Smooth muscle cell of the brain vasculature (primary cell): Measurements from ENCODE around the gene DSCAM.
"Not testable (repeated sequence)": the region's sequence is repeated elsewhere in the genome, so short reads cannot be mapped to it uniquely, and the experiment has no call there.

Experiments used
- DNase-seq: peaks from one replicate; pipeline ENCODE4 v3.0.0-alpha.2; 2012; ENCODE audit warnings: low read depth, low spot score

Gene DSCAM

GRCh38 chr21:40320718-40321117, 526.2 kb downstream of the DSCAM start:
- not testable (repeated sequence) for DNase-seq

- no peak for DNase-seq
Observed at GRCh38 chr21:40318371-40318770, 528.6 kb downstream of the DSCAM start.

DNA sequence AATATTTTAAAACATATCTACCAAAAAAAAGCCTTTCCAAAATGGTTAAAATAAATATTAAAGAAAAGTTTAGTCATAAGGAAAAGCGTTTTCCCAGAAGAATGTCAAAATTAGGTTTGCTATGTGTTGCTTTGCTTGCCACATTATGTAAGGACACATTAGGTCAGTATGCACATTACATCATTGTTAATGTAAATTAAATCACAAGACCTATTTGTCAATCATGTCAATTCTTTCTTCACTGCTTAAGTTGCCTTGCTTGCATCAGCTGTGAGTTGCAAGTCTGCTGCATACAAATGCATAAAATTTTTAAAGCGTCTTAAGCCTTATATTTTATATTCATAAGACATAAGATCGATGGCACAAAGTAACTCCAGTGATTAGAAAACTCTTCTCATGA, 530.9 kb downstream of the DSCAM start:
- no peak for DNase-seq

- DNase-seq: no peak
Observed at GRCh38 chr21:40315626-40316025, 531.3 kb downstream of the DSCAM start.

DNA sequence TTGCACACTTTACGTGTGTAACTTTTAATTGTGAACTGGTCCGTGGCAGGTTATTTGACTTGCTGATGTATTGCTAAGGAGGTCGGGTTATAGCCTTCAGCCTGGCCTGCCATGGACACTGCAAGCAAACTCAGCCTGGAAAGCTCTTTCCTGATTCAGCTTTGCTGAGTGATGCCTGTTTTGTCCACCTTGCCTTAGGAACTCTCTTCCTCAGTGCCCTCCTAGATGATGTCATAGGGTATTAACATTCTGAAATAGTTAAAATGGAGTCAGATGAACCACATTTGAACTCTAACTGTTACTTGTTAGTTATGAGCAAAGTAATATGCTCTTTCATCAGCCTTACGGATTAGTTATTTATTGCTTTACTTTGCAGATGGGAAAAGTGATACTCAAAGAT, 533.7 kb downstream of the DSCAM start:
- DNase-seq: no peak

GRCh38 chr21:40300300-40300699, 546.7 kb downstream of the DSCAM start:
- DNase-seq: no peak

DNA sequence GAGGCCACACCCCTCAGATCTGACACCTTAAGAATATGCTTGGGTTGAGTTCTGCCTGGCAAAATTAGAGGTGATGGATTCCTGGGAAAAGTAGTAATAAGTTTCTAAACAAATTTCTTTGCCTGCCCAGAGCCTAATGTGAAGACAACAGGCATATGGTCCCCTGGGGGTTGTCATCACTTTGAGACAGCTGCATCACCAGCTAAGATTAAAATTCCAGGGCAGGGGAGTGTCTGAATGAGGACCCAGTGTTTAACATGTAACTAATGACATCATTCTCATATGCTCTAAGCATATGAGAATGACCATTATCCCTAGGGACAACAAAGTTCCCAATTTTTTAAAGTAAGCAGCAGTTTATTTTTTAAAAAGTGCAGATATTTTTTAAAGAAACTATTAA, 547.5 kb downstream of the DSCAM start:
- no peak for DNase-seq

GRCh38 chr21:40294345-40294744, 552.6 kb downstream of the DSCAM start:
- DNase-seq: no peak

DNA sequence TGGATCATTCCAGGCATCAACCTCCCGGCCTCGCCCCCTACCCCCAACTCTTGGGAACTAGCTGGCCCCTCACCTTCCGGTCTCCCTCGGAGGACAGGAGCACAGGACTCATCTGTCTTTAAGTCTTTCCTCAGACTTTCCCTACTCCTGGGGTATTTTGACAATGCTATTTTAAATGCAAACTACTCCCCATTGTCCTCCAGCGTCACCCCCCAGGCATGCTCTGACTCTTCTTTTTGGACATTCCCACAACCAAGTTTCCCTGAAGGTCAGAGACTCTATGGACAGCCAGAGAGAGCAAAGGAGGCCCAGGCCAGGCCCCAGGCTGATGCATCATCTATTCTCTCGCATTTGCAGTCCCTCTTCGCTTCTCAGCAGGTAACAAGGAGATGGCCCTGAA, 555.4 kb downstream of the DSCAM start:
- DNase-seq: no peak

DNA sequence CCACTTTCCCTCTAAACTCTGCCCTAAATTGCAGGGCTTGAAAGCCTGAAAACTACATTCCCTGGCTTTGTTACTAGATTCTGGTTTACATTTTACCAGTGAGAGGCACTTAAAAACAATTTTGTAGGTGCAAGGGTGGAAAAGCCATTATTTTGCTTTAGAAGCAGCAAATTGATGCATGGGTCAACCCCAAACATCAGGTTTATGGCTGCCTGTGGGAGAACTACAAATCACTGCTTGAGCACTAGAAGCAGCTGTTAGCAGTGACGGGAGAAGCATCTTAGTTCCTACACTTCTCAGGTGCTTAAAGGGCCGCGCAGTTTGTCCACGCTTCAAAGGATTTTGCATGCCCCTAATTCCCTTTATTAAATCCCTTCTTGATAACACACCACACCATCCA, 562.5 kb downstream of the DSCAM start:
- no peak for DNase-seq

DNA sequence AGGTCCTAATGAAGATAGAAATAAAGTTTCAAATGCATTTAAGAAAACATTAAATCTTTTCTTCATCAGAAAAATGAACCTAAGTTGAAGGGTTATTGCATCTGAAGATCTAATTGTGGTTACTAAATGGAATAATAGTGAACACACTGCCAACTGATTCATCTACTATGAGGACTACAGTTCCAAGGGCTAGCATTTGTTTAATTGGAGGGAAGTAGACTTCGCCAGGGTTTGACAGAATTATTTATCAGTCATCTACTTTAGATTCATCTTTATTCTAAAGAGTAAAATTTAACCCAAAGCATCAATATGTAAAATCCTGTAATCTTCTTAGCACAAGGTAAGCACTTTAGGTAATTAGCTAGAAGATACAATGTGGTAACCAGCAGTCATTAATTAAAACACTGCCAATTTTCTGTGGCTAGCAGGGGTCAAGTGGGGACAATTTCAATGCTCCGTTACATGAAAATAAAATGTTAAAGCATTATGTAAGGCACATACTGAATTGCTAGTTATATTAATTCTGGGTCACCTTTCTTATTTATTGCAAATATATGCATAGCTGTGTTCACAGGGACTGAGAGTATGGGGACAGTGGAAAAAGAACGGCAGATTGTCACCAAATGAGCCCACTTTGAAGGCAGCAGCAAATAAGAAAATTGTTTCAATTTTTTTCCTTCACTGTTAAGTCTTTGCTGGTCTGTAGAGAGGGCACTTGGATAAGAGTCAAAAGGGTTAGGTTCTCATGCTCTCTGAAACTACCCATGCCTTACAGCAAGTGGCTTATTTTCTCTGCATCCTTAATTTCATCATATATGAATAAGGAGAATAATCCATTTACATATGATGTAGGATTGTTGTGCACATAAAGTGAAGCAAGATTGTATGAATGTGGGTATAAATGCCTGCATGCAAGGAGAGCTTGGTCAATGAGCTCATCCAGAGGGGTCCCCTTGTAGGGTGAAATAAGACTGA, 563.8 kb downstream of the DSCAM start:
- no peak for DNase-seq

DNA sequence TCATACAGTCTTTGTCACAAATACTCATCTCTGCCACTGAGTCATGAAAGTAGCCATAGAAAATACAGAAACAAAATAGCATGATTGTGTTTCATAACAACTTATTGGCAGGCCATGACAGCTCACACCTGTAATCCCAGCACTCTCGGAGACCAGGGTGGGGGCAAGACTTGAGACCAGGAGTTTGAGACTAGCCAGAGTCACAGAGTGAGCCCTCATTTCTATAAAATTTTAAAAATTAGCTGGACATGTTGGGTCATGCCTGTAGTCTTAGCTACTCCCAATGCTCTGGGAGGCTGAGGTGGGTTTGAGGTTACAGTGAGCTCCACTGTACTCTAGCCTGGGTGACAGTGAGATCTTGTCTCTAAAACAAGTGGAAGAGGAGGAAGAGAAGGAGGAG, 568.6 kb downstream of the DSCAM start:
- no peak for DNase-seq

DNA sequence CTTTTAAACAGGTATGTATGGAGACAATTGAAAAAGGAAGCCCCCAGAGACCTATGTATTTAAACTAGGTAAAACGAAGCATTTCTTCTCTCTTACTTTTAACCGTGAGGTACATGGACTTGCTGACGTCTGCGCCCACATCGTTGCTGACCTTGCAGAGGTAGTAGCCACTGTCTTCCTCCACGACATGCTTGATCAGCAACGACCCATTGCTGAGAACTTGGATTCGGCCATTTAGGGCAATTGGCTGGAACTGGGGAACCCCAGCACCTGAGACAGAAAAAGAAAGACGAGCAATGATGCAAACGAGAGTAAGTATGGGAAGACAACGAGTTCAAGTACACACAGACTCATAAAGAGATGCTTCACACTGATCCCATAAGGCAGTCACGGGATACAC, 571.0 kb downstream of the DSCAM start:
- no peak for DNase-seq

DNA sequence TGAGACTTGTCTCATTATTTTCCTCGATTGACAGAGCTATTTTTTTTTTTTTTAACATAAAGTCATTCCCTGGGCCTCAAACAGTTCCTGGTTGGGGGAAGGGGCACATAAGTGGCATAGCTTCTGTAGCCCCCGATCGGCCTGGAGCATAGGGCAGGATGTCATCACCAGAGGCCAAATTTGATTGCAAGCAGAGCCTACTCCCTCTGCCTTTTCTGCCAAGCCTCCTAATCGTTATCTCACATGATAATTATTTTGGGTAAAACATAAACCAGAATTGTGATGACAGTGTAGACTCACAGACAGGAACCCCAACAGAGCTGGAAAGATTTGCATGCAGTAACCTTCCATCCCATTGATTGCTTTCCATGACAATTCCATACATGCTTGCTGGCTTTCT, 574.9 kb downstream of the DSCAM start:
- DNase-seq: no peak

DNA sequence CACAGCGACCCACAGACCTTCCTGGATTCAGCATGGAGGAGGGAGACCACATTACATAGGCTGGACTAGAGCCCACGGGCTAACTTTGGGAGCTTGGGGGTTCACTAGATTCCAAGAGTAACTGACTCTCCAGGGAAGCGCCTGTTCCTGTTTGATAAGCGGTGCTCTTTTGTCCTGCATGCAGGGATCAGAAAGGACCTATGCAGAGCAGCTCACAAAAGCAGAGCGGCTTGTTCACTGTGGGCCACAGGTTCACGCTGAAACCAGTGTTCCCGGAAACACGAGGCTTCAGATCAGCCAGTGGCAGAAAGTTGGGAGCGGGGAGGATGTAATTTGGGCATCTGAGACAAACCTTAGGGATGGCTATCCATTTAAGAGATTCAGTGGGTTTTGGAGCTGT, 575.8 kb downstream of the DSCAM start:
- DNase-seq: no peak

- DNase-seq: no peak
Observed at GRCh38 chr21:40270047-40270446, 576.9 kb downstream of the DSCAM start.

DNA sequence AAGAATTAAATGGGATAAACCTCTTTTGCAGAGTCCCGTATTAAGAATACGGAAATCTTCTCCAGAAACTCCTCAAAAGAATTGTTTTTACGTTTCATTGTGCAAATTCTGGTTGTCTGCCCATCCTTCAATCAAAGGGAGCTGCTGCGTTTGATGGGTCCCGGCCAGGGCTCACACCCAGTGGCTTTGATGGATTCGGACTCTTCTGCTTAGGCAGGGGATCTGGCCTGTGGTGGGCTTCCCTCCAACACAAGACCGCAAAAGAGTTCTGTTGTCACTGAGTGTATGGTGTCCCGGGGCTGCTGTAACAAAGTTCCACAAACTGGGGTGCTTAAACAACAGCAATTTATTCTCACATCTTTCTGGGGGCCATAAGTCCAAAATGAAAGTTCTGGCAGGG, 577.7 kb downstream of the DSCAM start:
- no peak for DNase-seq

GRCh38 chr21:40258456-40258855, 588.5 kb downstream of the DSCAM start:
- DNase-seq: not testable (repeated sequence)

GRCh38 chr21:40257342-40257741, 589.6 kb downstream of the DSCAM start:
- no peak for DNase-seq

DNA sequence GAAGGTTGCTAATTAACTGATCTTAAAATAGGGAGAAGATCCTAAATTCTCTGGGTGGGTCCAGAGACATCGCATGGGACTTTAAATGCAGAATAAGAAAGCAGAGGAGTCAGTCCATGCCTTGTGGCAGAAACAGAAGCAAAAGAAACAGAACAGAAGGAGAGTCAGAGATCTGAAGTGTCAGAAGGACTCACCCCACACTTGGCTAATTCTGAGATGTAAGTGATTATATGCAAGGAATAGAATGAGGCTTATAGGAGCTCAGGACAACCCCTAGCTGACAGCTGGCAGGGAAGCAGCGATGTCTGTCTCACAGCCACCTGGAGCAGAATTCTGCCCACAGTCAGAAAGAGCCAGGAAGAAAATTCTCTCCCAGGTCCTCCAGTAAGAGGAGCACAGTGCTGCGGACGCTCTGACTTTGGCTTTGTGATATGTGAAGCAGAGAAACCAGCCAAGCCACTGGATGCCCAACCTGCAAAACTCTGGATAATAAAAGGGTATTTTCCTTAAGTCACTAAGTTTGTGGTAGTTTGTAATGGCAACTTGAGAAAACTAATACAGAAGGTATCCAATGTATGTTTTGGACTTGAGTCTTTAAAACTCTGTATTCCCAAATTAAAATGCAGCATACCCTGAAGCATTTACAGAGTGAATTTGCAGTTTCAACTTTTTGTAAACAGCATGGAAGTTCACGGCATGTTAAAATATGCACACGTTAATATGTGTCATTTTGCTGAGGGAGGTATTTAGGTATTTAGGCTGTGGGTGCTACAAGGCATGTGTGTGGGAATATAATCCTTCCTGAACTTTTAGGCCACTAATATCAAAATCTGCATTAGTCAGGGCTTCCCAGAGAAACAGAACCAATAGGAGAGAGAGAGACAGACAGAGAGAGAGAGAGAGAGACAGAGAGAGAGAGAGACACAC, 591.2 kb downstream of the DSCAM start:
- DNase-seq: no peak

DNA sequence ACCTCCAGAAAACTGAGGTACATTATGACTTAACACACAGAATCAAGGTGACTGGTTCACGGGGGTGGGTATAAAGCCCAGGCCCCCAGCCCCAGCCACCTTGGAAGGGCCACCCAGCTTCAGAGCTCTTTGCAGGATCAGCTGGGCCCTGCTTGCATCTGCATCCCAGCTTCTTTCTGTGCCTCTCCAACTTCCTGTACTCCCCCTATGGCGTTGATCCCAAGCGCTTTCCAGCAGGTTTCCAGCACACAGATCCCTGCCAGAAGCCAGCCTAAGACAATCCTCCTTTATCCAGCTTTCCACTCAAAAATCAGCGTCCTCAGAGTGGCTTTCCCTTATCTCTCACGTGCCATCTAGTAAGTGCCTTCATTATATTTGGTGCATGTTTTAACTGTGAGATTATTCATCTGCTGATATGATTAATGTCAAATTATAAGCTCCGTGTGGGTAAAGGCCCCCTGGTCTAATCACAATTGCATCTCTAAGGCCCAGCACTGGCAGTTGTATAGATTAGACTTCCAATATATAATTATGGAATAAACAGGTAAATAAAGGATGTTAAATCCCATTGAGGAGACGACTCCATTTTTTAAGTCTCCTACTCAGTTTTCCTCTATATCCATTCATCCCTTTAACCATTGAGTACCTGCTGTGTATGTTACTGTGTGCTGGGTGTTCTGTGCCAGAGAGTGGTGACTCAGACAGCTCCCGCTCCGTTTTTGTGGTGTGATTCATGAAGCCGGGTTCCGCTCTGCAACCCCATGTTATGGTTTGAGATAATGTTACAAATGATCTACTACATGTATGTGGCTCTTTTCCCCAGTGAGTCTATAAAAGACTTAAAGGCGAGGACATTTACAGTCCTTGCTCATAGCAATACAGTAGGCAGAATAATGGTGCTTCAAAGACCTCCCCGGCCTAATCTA, 592.2 kb downstream of the DSCAM start:
- no peak for DNase-seq
